ENCODE measurements around the gene HLCS.

- no peak for TF ChIP-seq CTCF (optimal IDR thresholded peaks at IDR 0.05 in 1 of 3, IDR thresholded peaks at IDR 0.05 in 1 of 3, conservative IDR thresholded peaks at IDR 0.05 in 1 of 3; ENCODE audit: extremely low read depth in 1 of 3, insufficient read depth in 2 of 3, low read length in 3 of 3)
- TF ChIP-seq EZH2 (IDR thresholded peaks at IDR 0.05; ENCODE audit: low read length): no peak
These were observed 77.1 kb downstream of the HLCS start for GRCh38 chr21:36889401-36889800.
